SK-N-SH (cell line): ENCODE results near the gene IQSEC3. TPM values are rescaled to one million over a fixed set of nuclear protein-coding genes. Genes with fewer than 3 reads are reported as not detected.

Experiments
- CTCF ChIA-PET: fragments of 300-600, 350-600 bp; formaldehyde crosslinking; extraction: SDS; loops from one replicate; lab custom pipeline; 2021; lab: Yijun Ruan, JAX
- POLR2A ChIA-PET: fragments of 350-600 bp; sonication (Branson Sonifier 250); formaldehyde crosslinking; extraction: SDS; loops from one replicate; lab custom pipeline; 2020; ENCODE audit warnings: antibody characterized with exemption, inconsistent platforms; lab: Yijun Ruan, JAX
- DNase-seq: peaks from one replicate; pipeline ENCODE4 v3.0.0; 2012
- H2AFZ ChIP-seq: fragments of 200-600 bp; sonication (generic); 2 replicates; pipeline ENCODE4 v1.8.1; 2016; ENCODE audit warnings: antibody characterized with exemption, mild to moderate bottlenecking, low read depth
- H3F3A ChIP-seq: fragments of 200-600 bp; sonication (generic); replicated peaks from 2 replicates; pipeline ENCODE3; 2016; ENCODE audit warnings: antibody characterized with exemption, mild to moderate bottlenecking; ENCODE audit not compliant: insufficient read depth
- H3K27ac ChIP-seq, 2 experiments: fragments of 200-500 bp in 1 of 2; fragments of 200-600 bp in 1 of 2; sonication (Bioruptor generic) in 1 of 2; sonication (generic), shearing (Covaris generic) in 1 of 2; 2 replicates each; pipeline versions ENCODE4 v1.5.1 to v1.6.1; 2014 to 2016; ENCODE audit warnings: low read depth in 2 of 2, inconsistent platforms in 1 of 2, low read length in 1 of 2, mild to moderate bottlenecking in 1 of 2, mixed read lengths in 1 of 2
- H3K27me3 ChIP-seq: fragments of 200-600 bp; sonication (generic), shearing (Covaris generic); 2 replicates; pipeline ENCODE4 v1.6.1; 2016; ENCODE audit warnings: mixed run types; ENCODE audit not compliant: insufficient read depth
- H3K36me3 ChIP-seq, 2 experiments: fragments of 200-500 bp in 1 of 2; fragments of 200-600 bp in 1 of 2; sonication (Bioruptor generic) in 1 of 2; sonication (generic) in 1 of 2; replicated peaks in 1 of 2; 2 replicates each; pipeline versions ENCODE3 to v1.5.1; 2014 to 2016; ENCODE audit warnings: low read length in 1 of 2, mild to moderate bottlenecking in 1 of 2; ENCODE audit not compliant: insufficient read depth in 2 of 2, control insufficient read depth in 1 of 2
- H3K4me1 ChIP-seq, 2 experiments: fragments of 200-500 bp in 1 of 2; fragments of 200-600 bp in 1 of 2; sonication (Bioruptor generic) in 1 of 2; sonication (generic), shearing (Covaris generic) in 1 of 2; 2 replicates each; pipeline versions ENCODE4 v1.5.1 to v1.6.1; 2014 to 2016; ENCODE audit warnings: low read depth in 1 of 2, low read length in 1 of 2, mixed run types in 1 of 2; ENCODE audit not compliant: insufficient read depth in 2 of 2, control insufficient read depth in 1 of 2
- H3K4me2 ChIP-seq: fragments of 200-600 bp; sonication (generic), shearing (Covaris generic); 2 replicates; pipeline ENCODE4 v1.6.1; 2017; ENCODE audit warnings: mixed run types
- H3K4me3 ChIP-seq, 2 experiments: fragments of 200-500 bp in 1 of 2; fragments of 200-600 bp in 1 of 2; sonication (Bioruptor generic) in 1 of 2; sonication (generic), shearing (Covaris generic) in 1 of 2; 2 replicates each; pipeline versions ENCODE4 v1.5.1 to v1.8.1; 2014 to 2016; ENCODE audit warnings: low read depth in 2 of 2, inconsistent platforms in 1 of 2, low read length in 1 of 2, mild to moderate bottlenecking in 1 of 2, mixed read lengths in 1 of 2, moderate library complexity in 1 of 2
- H3K79me2 ChIP-seq: fragments of 200-600 bp; sonication (generic); 2 replicates; pipeline ENCODE4 v1.8.1; 2017; ENCODE audit warnings: mild to moderate bottlenecking; ENCODE audit not compliant: insufficient read depth
- H3K9ac ChIP-seq: fragments of 200-600 bp; sonication (generic); 2 replicates; pipeline ENCODE4 v1.6.1; 2017; ENCODE audit warnings: mixed run types
- H3K9me2 ChIP-seq: fragments of 200-600 bp; sonication (generic); 2 replicates; pipeline ENCODE4 v1.6.1; 2017; ENCODE audit warnings: mixed run types
- H3K9me3 ChIP-seq: fragments of 200-600 bp; sonication (generic); 2 replicates; pipeline ENCODE4 v1.6.1; 2017; ENCODE audit warnings: mixed run types, mild to moderate bottlenecking, moderate library complexity
- H4K20me1 ChIP-seq: fragments of 200-600 bp; sonication (generic); 2 replicates; pipeline ENCODE4 v1.6.1; 2017; ENCODE audit warnings: mild to moderate bottlenecking, mixed run types; ENCODE audit not compliant: insufficient read depth
- EP300 ChIP-seq, 2 experiments: IDR thresholded peaks; 2 replicates each; pipeline versions ENCODE4 v1.4.0 to v1.6.1; 2012; ENCODE audit warnings: borderline replicate concordance in 1 of 2, low read depth in 1 of 2, low read length in 1 of 2
- FOXM1 ChIP-seq: IDR thresholded peaks from 2 replicates; pipeline ENCODE4 v1.4.0; 2012; ENCODE audit warnings: low read depth, mild to moderate bottlenecking
- JUND ChIP-seq: IDR thresholded peaks from 2 replicates; pipeline ENCODE4 v1.4.0; 2012
- MEF2A ChIP-seq: IDR thresholded peaks from 2 replicates; pipeline ENCODE4 v1.4.0; 2012; ENCODE audit warnings: low read depth, borderline replicate concordance
- NFIC ChIP-seq: IDR thresholded peaks from 2 replicates; pipeline ENCODE4 v1.4.0; 2012; ENCODE audit warnings: borderline replicate concordance
- NRF1 ChIP-seq: IDR thresholded peaks from 2 replicates; pipeline ENCODE4 v1.6.1; 2012; ENCODE audit warnings: low read depth, mild to moderate bottlenecking, low read length
- RAD21 ChIP-seq: IDR thresholded peaks from 2 replicates; pipeline ENCODE4 v1.6.1; 2012; ENCODE audit warnings: mild to moderate bottlenecking, low read length
- RCOR1 ChIP-seq: fragments of 150-350 bp; IDR thresholded peaks from 2 replicates; pipeline ENCODE4 v1.6.1; 2017; ENCODE audit warnings: antibody characterized with exemption, low read length
- SMC3 ChIP-seq: IDR thresholded peaks from 2 replicates; pipeline ENCODE4 v1.6.1; 2012; ENCODE audit warnings: low read depth, low read length, improper control_type of control experiment
- WGBS: methylation state at CpG from one replicate; pipeline ENCODE4 v1.1.6; 2017; ENCODE audit warnings: low lambda C conversion rate; 5-methylcytosine and 5-hydroxymethylcytosine counted together
- polyA plus RNA-seq, 3 experiments: library from polyadenylated mRNA; depleted of rRNA; stranded (reverse); fragments of >200 nt; gene quantifications; 2 replicates each; pipeline ENCODE4 v1.2.3, GENCODE V29; 2012
- TF ChIP-seq, protein P1 (sequence below): IDR thresholded peaks from 2 replicates; pipeline ENCODE4 v1.4.0; 2012; ENCODE audit warnings: low read depth
- TF ChIP-seq, protein P2 (sequence below): fragments of 150-350 bp; IDR thresholded peaks from 2 replicates; pipeline ENCODE4 v1.6.1; 2016; ENCODE audit warnings: mild to moderate bottlenecking, low read depth, low read length
- TF ChIP-seq, protein P3 (sequence below): IDR thresholded peaks from 2 replicates; pipeline ENCODE4 v1.4.0; 2012; ENCODE audit warnings: low read depth, borderline replicate concordance
- TF ChIP-seq, protein P4 (sequence below): IDR thresholded peaks from 2 replicates; pipeline ENCODE4 v1.6.1; 2012; ENCODE audit warnings: mild to moderate bottlenecking, low read depth, low read length, moderate library complexity
- TF ChIP-seq, protein P5 (sequence below): fragments of 200-600 bp; sonication (generic); IDR thresholded peaks from 2 replicates; pipeline ENCODE4 v1.6.1; 2017; ENCODE audit warnings: antibody characterized with exemption, mild to moderate bottlenecking, moderate library complexity

IQSEC3 gene
- polyA plus RNA-seq, 1 of the 3 experiments (the other 2 are of a cell fraction) = 0.02 TPM

DNA sequence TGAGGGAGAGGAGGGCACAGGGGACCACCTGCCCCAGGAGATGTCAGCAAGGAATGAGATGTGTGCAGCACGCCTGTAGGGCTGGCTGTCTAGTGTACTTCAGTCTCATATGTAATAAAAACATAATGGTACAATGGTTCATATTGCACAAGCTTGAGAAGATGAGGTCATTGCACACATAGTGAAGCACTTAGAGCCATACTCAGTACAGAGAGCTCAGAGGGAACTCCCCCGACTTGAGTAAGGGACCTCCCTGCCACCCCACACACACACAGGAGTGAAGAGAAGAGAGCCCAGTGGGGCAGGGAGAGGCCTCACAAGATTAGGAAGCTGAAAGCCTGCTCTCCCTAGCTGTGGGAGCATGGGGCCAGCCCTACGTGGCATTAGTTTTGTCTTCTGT is 85.9 kb downstream of the IQSEC3 start:
- Histone ChIP-seq H4K20me1 (no peaks in the 10 kb centered on the region), H3K27ac (no peak overlapping the region), H2AFZ (no peak overlapping the region), H3K4me1 (peaks cover 0 to 13% of the 10 kb centered on the region in 2 experiments; a peak in 1 of 4 replicates), H3K36me3 (no peaks in the 10 kb centered on the region), H3K4me3 (no peak overlapping the region), H3K27me3 (no peaks in the 10 kb centered on the region), H3K4me2 (no peak overlapping the region), H3K79me2 (no peaks in the 10 kb centered on the region), H3F3A (no peaks in the 10 kb centered on the region), H3K9ac (no peak overlapping the region), H3K9me3 (no peaks in the 10 kb centered on the region), H3K9me2 (no peaks in the 10 kb centered on the region)
- CTCF ChIA-PET = interaction anchor here (0.6 to 3.0 kb wide), 26 partner anchors 8 to 250 kb away, joined by 3 to 29 read pairs (median 4); no protein-coding TSS in a partner anchor
- WGBS = 11% methylated on average over 2 of the region's 3 CpGs
- POLR2A ChIA-PET = no interaction called here
- no peak for DNase-seq
- TF ChIP-seq, protein P1, sequence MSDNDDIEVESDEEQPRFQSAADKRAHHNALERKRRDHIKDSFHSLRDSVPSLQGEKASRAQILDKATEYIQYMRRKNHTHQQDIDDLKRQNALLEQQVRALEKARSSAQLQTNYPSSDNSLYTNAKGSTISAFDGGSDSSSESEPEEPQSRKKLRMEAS = no peak
- no peak for TF ChIP-seq MEF2A
- TF ChIP-seq JUND = no peak
- TF ChIP-seq, protein P2, sequence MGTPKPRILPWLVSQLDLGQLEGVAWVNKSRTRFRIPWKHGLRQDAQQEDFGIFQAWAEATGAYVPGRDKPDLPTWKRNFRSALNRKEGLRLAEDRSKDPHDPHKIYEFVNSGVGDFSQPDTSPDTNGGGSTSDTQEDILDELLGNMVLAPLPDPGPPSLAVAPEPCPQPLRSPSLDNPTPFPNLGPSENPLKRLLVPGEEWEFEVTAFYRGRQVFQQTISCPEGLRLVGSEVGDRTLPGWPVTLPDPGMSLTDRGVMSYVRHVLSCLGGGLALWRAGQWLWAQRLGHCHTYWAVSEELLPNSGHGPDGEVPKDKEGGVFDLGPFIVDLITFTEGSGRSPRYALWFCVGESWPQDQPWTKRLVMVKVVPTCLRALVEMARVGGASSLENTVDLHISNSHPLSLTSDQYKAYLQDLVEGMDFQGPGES = no peak
- TF ChIP-seq EP300 (IDR thresholded peaks at IDR 0.05; ENCODE audit: borderline replicate concordance in 1 of 2, low read depth in 1 of 2, low read length in 1 of 2) = no peak
- TF ChIP-seq, protein P3, sequence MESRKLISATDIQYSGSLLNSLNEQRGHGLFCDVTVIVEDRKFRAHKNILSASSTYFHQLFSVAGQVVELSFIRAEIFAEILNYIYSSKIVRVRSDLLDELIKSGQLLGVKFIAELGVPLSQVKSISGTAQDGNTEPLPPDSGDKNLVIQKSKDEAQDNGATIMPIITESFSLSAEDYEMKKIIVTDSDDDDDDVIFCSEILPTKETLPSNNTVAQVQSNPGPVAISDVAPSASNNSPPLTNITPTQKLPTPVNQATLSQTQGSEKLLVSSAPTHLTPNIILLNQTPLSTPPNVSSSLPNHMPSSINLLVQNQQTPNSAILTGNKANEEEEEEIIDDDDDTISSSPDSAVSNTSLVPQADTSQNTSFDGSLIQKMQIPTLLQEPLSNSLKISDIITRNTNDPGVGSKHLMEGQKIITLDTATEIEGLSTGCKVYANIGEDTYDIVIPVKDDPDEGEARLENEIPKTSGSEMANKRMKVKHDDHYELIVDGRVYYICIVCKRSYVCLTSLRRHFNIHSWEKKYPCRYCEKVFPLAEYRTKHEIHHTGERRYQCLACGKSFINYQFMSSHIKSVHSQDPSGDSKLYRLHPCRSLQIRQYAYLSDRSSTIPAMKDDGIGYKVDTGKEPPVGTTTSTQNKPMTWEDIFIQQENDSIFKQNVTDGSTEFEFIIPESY = no peak
- TF ChIP-seq FOXM1 = no peak
- TF ChIP-seq RAD21 = no peak
- no peak for TF ChIP-seq NRF1

DNA sequence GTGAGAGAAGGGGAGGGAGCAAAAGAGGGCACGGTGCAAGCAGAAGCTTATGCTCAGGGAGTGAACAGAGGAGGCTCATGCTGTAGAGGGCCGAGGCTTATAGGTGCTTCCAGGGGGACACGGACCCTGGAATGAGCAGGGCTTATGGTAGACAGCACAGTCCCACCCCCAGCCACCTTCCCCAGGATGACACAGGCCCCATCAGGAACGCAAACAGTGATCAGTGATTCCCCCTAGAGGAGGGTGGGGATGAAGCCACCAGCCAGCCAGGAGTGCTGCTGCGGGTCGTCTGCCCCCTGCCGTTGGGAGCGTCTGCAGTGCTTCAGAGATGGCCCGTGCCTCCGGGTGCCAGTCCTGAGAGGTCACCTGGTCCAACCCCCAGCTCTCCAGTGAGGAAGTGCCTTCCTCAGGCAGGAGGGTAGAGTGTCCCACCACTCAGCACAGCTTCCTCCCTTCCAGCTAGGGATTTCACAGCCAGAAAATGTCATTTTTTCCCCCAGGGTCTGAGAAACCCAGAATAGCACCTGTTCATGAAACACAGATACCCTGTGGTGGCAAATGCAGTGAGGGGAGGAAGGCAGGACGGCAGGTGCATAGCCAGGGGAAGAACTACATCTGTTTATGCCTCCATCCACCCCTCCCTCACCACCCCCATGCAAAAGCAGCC is 86.6 kb downstream of the IQSEC3 start:
- no peak overlapping the region for H3K4me2 ChIP-seq
- H3K4me1 ChIP-seq = peaks cover 0 to 13% of the 10 kb centered on the region in 2 experiments; a peak in 1 of 4 replicates
- no peaks in the 10 kb centered on the region for H3F3A ChIP-seq
- POLR2A ChIA-PET = no interaction called here
- no peaks in the 10 kb centered on the region for H3K27me3 ChIP-seq
- TF ChIP-seq, protein P4, sequence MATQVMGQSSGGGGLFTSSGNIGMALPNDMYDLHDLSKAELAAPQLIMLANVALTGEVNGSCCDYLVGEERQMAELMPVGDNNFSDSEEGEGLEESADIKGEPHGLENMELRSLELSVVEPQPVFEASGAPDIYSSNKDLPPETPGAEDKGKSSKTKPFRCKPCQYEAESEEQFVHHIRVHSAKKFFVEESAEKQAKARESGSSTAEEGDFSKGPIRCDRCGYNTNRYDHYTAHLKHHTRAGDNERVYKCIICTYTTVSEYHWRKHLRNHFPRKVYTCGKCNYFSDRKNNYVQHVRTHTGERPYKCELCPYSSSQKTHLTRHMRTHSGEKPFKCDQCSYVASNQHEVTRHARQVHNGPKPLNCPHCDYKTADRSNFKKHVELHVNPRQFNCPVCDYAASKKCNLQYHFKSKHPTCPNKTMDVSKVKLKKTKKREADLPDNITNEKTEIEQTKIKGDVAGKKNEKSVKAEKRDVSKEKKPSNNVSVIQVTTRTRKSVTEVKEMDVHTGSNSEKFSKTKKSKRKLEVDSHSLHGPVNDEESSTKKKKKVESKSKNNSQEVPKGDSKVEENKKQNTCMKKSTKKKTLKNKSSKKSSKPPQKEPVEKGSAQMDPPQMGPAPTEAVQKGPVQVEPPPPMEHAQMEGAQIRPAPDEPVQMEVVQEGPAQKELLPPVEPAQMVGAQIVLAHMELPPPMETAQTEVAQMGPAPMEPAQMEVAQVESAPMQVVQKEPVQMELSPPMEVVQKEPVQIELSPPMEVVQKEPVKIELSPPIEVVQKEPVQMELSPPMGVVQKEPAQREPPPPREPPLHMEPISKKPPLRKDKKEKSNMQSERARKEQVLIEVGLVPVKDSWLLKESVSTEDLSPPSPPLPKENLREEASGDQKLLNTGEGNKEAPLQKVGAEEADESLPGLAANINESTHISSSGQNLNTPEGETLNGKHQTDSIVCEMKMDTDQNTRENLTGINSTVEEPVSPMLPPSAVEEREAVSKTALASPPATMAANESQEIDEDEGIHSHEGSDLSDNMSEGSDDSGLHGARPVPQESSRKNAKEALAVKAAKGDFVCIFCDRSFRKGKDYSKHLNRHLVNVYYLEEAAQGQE = no peak
- TF ChIP-seq RAD21 = peak; percentile 79
- TF ChIP-seq, protein P5, sequence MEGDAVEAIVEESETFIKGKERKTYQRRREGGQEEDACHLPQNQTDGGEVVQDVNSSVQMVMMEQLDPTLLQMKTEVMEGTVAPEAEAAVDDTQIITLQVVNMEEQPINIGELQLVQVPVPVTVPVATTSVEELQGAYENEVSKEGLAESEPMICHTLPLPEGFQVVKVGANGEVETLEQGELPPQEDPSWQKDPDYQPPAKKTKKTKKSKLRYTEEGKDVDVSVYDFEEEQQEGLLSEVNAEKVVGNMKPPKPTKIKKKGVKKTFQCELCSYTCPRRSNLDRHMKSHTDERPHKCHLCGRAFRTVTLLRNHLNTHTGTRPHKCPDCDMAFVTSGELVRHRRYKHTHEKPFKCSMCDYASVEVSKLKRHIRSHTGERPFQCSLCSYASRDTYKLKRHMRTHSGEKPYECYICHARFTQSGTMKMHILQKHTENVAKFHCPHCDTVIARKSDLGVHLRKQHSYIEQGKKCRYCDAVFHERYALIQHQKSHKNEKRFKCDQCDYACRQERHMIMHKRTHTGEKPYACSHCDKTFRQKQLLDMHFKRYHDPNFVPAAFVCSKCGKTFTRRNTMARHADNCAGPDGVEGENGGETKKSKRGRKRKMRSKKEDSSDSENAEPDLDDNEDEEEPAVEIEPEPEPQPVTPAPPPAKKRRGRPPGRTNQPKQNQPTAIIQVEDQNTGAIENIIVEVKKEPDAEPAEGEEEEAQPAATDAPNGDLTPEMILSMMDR = peak; percentile 63
- TF ChIP-seq SMC3 = peak; percentile 85
- TF ChIP-seq, protein P2 = no peak
- no peak for TF ChIP-seq RCOR1
- TF ChIP-seq NFIC = no peak
- no peak for TF ChIP-seq FOXM1
- H3K79me2 ChIP-seq = no peaks in the 10 kb centered on the region
- peak overlapping the region in 1 of 2 experiments; percentile 30; a peak in 1 of 4 replicates for H3K4me3 ChIP-seq
- no peaks in the 10 kb centered on the region for H3K36me3 ChIP-seq
- peak; percentile 93 for DNase-seq
- WGBS = 48% methylated on average over 5 of the region's 11 CpGs
- CTCF ChIA-PET = interaction anchor here (0.6 to 3.0 kb wide), 32 partner anchors 9 to 249 kb away, joined by 3 to 29 read pairs (median 4); no protein-coding TSS in a partner anchor
- H3K9me3 ChIP-seq = no peaks in the 10 kb centered on the region
- no peak overlapping the region; a peak in 1 of 4 replicates for H3K27ac ChIP-seq
- no peak overlapping the region for H3K9ac ChIP-seq
- no peaks in the 10 kb centered on the region for H4K20me1 ChIP-seq
- no peaks in the 10 kb centered on the region for H3K9me2 ChIP-seq
- H2AFZ ChIP-seq = no peak overlapping the region
